ENCODE results near the gene BACH2.

The BACH2 gene

GRCh38 chr6:90098627-90099026, 198.0 kb downstream of the BACH2 start:
- Histone ChIP-seq H3K27ac (replicated peaks) (peak overlapping the region; percentile 44), H3K27me3 (ENCODE audit: insufficient read depth, poor library complexity, severe bottlenecking) (no peaks in the 10 kb centered on the region), H3K4me3 (replicated peaks; ENCODE audit: insufficient read depth, low read length) (no peak overlapping the region)
- no peak for TF ChIP-seq SPI1 (IDR thresholded peaks at IDR 0.05; ENCODE audit: borderline replicate concordance, low read depth)
- no peak for TF ChIP-seq REST (IDR thresholded peaks at IDR 0.05; ENCODE audit: insufficient replicate concordance, low read depth)
- TF ChIP-seq POLR2AphosphoS5 (IDR thresholded peaks at IDR 0.05; ENCODE audit: low read depth): no peak
- TF ChIP-seq, protein P1, sequence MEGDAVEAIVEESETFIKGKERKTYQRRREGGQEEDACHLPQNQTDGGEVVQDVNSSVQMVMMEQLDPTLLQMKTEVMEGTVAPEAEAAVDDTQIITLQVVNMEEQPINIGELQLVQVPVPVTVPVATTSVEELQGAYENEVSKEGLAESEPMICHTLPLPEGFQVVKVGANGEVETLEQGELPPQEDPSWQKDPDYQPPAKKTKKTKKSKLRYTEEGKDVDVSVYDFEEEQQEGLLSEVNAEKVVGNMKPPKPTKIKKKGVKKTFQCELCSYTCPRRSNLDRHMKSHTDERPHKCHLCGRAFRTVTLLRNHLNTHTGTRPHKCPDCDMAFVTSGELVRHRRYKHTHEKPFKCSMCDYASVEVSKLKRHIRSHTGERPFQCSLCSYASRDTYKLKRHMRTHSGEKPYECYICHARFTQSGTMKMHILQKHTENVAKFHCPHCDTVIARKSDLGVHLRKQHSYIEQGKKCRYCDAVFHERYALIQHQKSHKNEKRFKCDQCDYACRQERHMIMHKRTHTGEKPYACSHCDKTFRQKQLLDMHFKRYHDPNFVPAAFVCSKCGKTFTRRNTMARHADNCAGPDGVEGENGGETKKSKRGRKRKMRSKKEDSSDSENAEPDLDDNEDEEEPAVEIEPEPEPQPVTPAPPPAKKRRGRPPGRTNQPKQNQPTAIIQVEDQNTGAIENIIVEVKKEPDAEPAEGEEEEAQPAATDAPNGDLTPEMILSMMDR (IDR thresholded peaks at IDR 0.05; ENCODE audit: insufficient read depth, low read length): no peak
- TF ChIP-seq GABPA (IDR thresholded peaks at IDR 0.05; ENCODE audit: low read depth): no peak
- DNase-seq (ENCODE audit: low read depth in 1 of 2, low spot score in 1 of 2): no peak

GRCh38 chr6:90098001-90098531, 198.6 kb downstream of the BACH2 start:
- DNase-seq (ENCODE audit: low read depth in 1 of 2, low spot score in 1 of 2): peak in 1 of 2 experiments; percentile 90
- TF ChIP-seq SPI1 (IDR thresholded peaks at IDR 0.05; ENCODE audit: borderline replicate concordance, low read depth) (no peak), GABPA (IDR thresholded peaks at IDR 0.05; ENCODE audit: low read depth) (no peak), REST (IDR thresholded peaks at IDR 0.05; ENCODE audit: insufficient replicate concordance, low read depth) (no peak), POLR2AphosphoS5 (IDR thresholded peaks at IDR 0.05; ENCODE audit: low read depth) (no peak)
- TF ChIP-seq, protein P1 (IDR thresholded peaks at IDR 0.05; ENCODE audit: insufficient read depth, low read length): no peak
- H3K27ac ChIP-seq (replicated peaks): peak overlapping the region; percentile 44

GRCh38 chr6:90097356-90097755, 199.3 kb downstream of the BACH2 start:
- DNase-seq (ENCODE audit: low read depth in 1 of 2, low spot score in 1 of 2): no peak
- Histone ChIP-seq H3K4me3 (replicated peaks; ENCODE audit: insufficient read depth, low read length) (no peak overlapping the region), H3K27ac (replicated peaks) (peak overlapping the region; percentile 1; the same call in 1 of the 2 replicates), H3K27me3 (ENCODE audit: insufficient read depth, poor library complexity, severe bottlenecking) (no peaks in the 10 kb centered on the region)
- no peak for TF ChIP-seq POLR2AphosphoS5 (IDR thresholded peaks at IDR 0.05; ENCODE audit: low read depth)
- TF ChIP-seq SPI1 (IDR thresholded peaks at IDR 0.05; ENCODE audit: borderline replicate concordance, low read depth): no peak
- TF ChIP-seq GABPA (IDR thresholded peaks at IDR 0.05; ENCODE audit: low read depth): no peak
- TF ChIP-seq REST (IDR thresholded peaks at IDR 0.05; ENCODE audit: insufficient replicate concordance, low read depth): no peak
- TF ChIP-seq, protein P1 (IDR thresholded peaks at IDR 0.05; ENCODE audit: insufficient read depth, low read length): no peak

More at GRCh38 chr6:90098001-90098531, 198.6 kb downstream of the BACH2 start:
- no peaks in the 10 kb centered on the region for H3K27me3 ChIP-seq (ENCODE audit: insufficient read depth, poor library complexity, severe bottlenecking)
- H3K4me3 ChIP-seq (replicated peaks; ENCODE audit: insufficient read depth, low read length): no peak overlapping the region
